Activated T-helper 9 cell treated with anti-CD3 and anti-CD28 coated beads, Interleukin-2, amount 50 U/mL, for 16 hours (primary cell): ENCODE data around the gene MOV10L1.
"Not testable (repeated sequence)": the region's sequence is repeated elsewhere in the genome, so short reads cannot be mapped to it uniquely, and the experiment has no call there.

Experiments used
- DNase-seq: peaks from one replicate; pipeline ENCODE4 v3.0.0-alpha.2; 2020; ENCODE audit warnings: low read depth

Gene MOV10L1

GRCh38 chr22:50204998-50205397 is 115.2 kb downstream of the MOV10L1 start:
- DNase-seq: not testable (repeated sequence)

- DNase-seq: no peak
Measured at GRCh38 chr22:50205781-50206569, 116.2 kb downstream of the MOV10L1 start.

GRCh38 chr22:50206599-50206998 is 116.8 kb downstream of the MOV10L1 start:
- DNase-seq: no peak

- no peak for DNase-seq
Measured at GRCh38 chr22:50207383-50208140, 117.8 kb downstream of the MOV10L1 start.

GRCh38 chr22:50208430-50208938 is 118.7 kb downstream of the MOV10L1 start:
- no peak for DNase-seq

- DNase-seq: no peak
Measured at GRCh38 chr22:50208939-50209892, 119.4 kb downstream of the MOV10L1 start.

- peak; percentile 42 for DNase-seq
Measured at GRCh38 chr22:50209893-50210292, 120.1 kb downstream of the MOV10L1 start.

GRCh38 chr22:50210378-50211139 is 120.8 kb downstream of the MOV10L1 start:
- no peak for DNase-seq

GRCh38 chr22:50211147-50211546 is 121.3 kb downstream of the MOV10L1 start:
- no peak for DNase-seq
